ENCODE data around the gene GRIN2C.

GRIN2C gene

GRCh38 chr17:74822939-74823367 lies 36.7 kb downstream of the GRIN2C start:
- DNase-seq (ENCODE audit: low read depth in 1 of 2, low spot score in 1 of 2), result no peak

- no peak for DNase-seq (ENCODE audit: low read depth in 1 of 2, low spot score in 1 of 2)
Observed at GRCh38 chr17:74822335-74822938, 37.2 kb downstream of the GRIN2C start.

- no peak for DNase-seq (ENCODE audit: low read depth in 1 of 2, low spot score in 1 of 2)
Observed at GRCh38 chr17:74821655-74822334, 37.9 kb downstream of the GRIN2C start.

DNA sequence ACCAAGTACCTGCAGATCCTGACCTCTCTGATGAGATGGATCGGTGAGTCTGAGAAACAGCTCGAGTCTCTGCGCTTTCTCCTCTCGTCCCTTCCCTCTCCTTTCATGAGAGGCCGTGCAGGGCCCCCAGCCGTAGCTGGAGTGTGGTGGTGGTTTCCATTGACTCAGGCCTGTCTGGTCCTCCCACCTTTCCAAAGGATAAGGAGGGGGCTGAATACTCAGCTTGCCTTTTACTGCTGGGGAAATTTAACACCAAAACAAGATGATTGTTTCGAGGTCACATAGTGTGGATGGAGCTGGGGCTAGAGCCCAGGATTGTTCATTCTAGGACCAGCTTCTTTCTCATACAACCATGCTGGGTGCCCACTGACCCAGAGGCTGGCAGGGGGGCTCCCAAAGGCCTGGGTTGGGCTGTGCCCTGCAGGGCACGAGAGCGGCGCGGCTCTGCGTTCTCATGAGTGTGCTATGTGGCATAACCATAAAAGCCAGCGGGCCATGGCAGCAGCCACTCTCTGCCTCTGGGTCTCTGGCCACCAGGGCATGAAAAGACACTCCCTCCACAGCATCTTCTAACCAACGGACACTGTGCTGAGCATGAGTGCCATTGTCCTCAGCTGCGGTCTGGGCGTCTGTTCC lies 39.8 kb downstream of the GRIN2C start:
- DNase-seq (ENCODE audit: low read depth in 1 of 2, low spot score in 1 of 2), result no peak

DNA sequence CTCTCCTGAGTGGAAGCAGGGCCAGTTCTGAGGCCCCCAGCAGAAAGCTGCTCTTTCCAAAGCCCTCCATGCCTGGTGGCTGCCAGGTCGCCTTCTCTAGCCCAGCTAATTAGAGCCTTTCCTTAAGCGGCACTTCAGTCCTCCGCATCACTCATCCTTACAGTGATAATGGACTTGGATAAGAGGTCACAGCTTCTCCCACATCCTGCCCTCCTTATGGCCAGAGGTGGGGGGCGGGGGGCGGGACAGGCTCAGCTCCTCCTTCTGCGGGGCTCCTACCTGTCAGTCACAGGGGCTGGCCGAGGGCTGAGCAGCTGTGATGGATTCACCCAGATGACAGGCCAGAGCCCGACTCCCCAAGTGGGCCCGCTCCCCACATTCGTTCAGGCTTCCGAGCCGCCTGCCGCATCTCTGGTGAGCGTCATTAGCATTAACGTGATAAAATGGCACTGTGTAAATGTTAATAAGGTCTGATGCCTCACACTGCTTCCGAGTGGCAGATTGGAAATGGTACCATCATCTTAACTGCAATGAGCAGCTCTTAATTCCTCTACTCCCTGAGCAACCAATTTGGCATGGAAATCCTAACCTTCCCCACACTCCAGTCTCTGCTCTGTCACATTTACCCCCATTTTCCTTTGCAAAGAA lies 41.3 kb downstream of the GRIN2C start:
- no peak for DNase-seq (ENCODE audit: low read depth in 1 of 2, low spot score in 1 of 2)

DNA sequence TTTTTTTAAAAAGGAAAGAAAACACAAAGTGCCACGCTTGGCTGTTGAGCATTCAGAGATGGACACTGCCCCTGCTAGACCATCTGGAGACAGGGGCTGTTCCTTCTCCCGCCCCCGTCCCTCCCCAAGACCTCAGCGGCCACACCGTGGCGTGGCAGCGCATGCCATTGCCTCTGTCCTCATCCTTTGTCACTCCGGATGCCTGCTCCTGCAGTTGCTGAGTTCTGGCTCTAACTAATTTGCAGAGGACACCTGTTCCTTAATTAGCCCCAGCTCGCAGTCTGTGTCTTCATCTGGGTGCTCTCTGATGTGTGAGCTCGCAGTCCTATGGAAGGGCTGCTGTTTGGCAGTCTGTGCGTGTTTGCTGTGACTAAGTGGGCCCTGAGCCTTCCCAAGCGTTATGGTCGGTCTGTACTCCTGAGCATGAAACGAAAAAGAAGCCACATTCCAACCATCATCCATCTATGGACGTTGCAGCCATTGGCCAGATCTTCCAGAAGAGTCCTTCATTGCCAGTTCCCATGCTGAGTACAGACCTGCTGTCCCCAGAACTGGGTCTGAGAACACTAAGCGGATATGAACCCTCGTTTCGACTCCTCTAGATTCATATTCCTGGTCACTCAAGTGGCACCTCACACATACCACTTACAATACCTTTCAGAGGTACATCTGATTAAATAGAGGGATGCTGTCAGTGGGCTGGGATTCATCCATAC lies 42.6 kb downstream of the GRIN2C start:
- DNase-seq (ENCODE audit: low read depth in 1 of 2, low spot score in 1 of 2), result no peak

- no peak for DNase-seq (ENCODE audit: low read depth in 1 of 2, low spot score in 1 of 2)
Observed at GRCh38 chr17:74815550-74816370, 43.9 kb downstream of the GRIN2C start.

DNA sequence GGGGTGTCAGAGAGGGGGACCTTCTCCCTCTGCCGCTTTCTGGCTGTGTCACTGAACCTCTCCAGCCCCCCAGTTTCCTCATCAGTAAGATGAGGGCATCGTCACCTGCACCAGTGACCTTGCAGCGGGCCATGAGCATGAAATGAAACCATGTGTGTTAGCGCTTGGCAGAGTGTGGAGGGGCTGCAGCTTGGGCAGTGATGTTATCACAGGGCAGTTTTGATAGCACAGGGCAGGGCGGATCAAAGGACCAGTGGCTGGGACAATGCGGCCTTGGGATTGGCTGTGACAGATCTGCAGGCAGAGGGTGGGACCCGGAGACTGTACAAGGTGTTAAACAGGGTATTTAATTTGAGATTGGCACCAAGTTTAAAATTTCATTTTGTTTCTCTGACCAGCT lies 44.6 kb downstream of the GRIN2C start:
- DNase-seq (ENCODE audit: low read depth in 1 of 2, low spot score in 1 of 2), result no peak

DNA sequence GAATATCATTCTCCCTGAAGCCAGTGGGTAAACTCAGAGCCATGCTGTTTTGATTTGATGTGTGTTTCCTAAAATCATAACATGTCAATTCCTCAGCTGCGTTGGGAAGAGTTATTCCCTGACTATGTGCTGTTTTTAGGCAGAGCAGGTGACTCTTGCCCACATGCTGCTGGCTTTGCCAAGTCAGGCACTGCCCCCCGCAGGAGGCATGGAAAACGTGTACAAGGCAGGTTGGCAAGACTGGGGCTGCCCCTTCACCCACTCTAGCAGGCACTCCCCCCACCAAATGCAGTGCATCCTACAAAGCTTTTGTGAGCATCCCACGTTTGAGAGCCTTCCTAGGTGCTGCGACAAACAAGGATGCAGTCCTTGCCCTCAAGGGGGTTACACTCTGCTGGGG lies 45.2 kb downstream of the GRIN2C start:
- no peak for DNase-seq (ENCODE audit: low read depth in 1 of 2, low spot score in 1 of 2)

GRCh38 chr17:74812109-74813009 lies 47.3 kb downstream of the GRIN2C start:
- no peak for DNase-seq (ENCODE audit: low read depth in 1 of 2, low spot score in 1 of 2)

GRCh38 chr17:74810699-74811485 lies 48.8 kb downstream of the GRIN2C start:
- DNase-seq (ENCODE audit: low read depth in 1 of 2, low spot score in 1 of 2), result no peak

GRCh38 chr17:74808714-74809430 lies 50.8 kb downstream of the GRIN2C start:
- no peak for DNase-seq (ENCODE audit: low read depth in 1 of 2, low spot score in 1 of 2)

GRCh38 chr17:74807925-74808324 lies 51.8 kb downstream of the GRIN2C start:
- DNase-seq (ENCODE audit: low read depth in 1 of 2, low spot score in 1 of 2), result no peak

GRCh38 chr17:74807441-74807840 lies 52.2 kb downstream of the GRIN2C start:
- no peak for DNase-seq (ENCODE audit: low read depth in 1 of 2, low spot score in 1 of 2)

- DNase-seq (ENCODE audit: low read depth in 1 of 2, low spot score in 1 of 2), result no peak
Observed at GRCh38 chr17:74806334-74806733, 53.4 kb downstream of the GRIN2C start.

GRCh38 chr17:74805591-74805991 lies 54.1 kb downstream of the GRIN2C start:
- DNase-seq (ENCODE audit: low read depth in 1 of 2, low spot score in 1 of 2), result no peak

GRCh38 chr17:74804683-74805082 lies 55.0 kb downstream of the GRIN2C start:
- no peak for DNase-seq (ENCODE audit: low read depth in 1 of 2, low spot score in 1 of 2)

DNA sequence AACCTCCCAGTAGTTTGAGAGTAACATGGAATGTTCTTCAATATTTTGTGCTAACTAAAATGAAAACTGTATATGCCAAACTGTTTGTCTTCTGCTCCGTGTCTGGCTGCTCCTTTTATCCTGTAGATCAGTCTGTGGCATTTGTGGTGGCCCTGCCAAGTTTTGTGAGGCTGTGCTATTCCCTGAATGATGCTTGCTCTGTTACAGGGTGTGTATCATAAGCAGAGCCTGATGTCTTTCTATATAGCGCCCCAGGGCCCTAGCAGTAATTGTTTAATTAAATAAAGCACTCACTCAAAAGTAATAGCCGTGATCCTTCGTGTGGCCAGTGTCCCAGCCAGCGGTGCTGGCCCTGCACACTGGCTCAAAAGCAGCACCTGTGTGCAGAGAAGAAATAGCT lies 55.7 kb downstream of the GRIN2C start:
- DNase-seq (ENCODE audit: low read depth in 1 of 2, low spot score in 1 of 2), result no peak
